ENCODE measurements around the gene SLC46A3. TPM values are rescaled to one million over a fixed set of nuclear protein-coding genes. Genes with fewer than 3 reads are reported as not detected.

Gene SLC46A3
- total RNA-seq, 1 donor from 2014 or later, result 6.1 TPM

DNA sequence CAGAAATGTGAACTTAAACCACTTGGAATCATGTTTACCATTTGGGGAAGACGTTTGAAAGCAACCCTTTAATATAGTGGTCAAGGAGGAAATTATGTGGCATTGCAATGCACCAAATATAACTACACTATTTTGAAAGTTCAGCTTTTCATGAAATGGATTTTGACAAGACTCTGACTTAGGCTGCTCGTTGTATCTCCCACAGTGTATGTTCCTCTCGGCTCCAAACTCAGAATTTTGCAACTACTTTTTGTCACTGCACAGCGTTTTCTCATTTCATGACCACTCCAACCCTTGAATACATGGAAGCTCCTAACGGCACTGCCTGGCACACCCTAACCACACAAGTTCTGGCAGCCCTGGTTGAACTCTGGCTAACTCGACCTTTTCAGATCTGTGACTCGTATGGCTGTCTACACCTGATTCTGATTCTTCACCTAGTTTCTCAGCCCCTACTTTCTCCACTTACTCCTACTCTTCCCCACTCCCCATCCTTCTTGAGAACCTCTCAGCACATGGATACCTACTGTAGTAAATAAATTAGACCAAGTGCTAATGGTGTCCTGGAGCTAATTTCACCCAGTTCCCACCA lies 66.9 kb downstream of the SLC46A3 start:
- Mint-ChIP-seq H3K4me1 (ENCODE audit: low read depth, unreplicated experiment) (peaks cover 15% of the 10 kb centered on the region), H3K9me3 (ENCODE audit: unreplicated experiment) (no peaks in the 10 kb centered on the region), H3K36me3 (ENCODE audit: low read depth, unreplicated experiment) (no peaks in the 10 kb centered on the region), H3K27ac (ENCODE audit: unreplicated experiment) (no peak overlapping the region), H3K27me3 (ENCODE audit: low read depth, unreplicated experiment) (no peaks in the 10 kb centered on the region), H3K4me3 (ENCODE audit: unreplicated experiment) (no peak overlapping the region)
- no peaks in the 10 kb centered on the region for H3K4me1 ChIP-seq (ENCODE audit: insufficient read depth, low read length)
- H3K4me3 ChIP-seq (ENCODE audit: insufficient read depth, low read depth, low read length), result no peak overlapping the region
- H3K27me3 ChIP-seq (ENCODE audit: insufficient read depth, low read length), result no peaks in the 10 kb centered on the region
- no peak overlapping the region for H3K4me2 ChIP-seq (ENCODE audit: low read length)
- H3K79me2 ChIP-seq (ENCODE audit: insufficient read depth, low read length), result peaks cover 28% of the 10 kb centered on the region
- TF ChIP-seq, protein P1, sequence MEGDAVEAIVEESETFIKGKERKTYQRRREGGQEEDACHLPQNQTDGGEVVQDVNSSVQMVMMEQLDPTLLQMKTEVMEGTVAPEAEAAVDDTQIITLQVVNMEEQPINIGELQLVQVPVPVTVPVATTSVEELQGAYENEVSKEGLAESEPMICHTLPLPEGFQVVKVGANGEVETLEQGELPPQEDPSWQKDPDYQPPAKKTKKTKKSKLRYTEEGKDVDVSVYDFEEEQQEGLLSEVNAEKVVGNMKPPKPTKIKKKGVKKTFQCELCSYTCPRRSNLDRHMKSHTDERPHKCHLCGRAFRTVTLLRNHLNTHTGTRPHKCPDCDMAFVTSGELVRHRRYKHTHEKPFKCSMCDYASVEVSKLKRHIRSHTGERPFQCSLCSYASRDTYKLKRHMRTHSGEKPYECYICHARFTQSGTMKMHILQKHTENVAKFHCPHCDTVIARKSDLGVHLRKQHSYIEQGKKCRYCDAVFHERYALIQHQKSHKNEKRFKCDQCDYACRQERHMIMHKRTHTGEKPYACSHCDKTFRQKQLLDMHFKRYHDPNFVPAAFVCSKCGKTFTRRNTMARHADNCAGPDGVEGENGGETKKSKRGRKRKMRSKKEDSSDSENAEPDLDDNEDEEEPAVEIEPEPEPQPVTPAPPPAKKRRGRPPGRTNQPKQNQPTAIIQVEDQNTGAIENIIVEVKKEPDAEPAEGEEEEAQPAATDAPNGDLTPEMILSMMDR (IDR thresholded peaks at IDR 0.05; ENCODE audit: insufficient read depth, low read depth, low read length), result no peak
- no peak for TF ChIP-seq EZH2 (IDR thresholded peaks at IDR 0.05; ENCODE audit: insufficient read depth, low read length)
- no peak overlapping the region for H3K27ac ChIP-seq (ENCODE audit: low read depth, low read length)
- H3K9me3 ChIP-seq (ENCODE audit: insufficient read depth, low read depth, low read length), result no peaks in the 10 kb centered on the region
- H4K20me1 ChIP-seq (ENCODE audit: insufficient read depth, low read length), result no peaks in the 10 kb centered on the region
- no peaks in the 10 kb centered on the region for H3K36me3 ChIP-seq (ENCODE audit: insufficient read depth, low read length)
- no peak overlapping the region for H2AFZ ChIP-seq (ENCODE audit: low read depth, low read length)
- FAIRE-seq (no peak), DNase-seq (ENCODE audit: low read depth) (no peak)
- H3K9ac ChIP-seq (ENCODE audit: low read length), result no peak overlapping the region

DNA sequence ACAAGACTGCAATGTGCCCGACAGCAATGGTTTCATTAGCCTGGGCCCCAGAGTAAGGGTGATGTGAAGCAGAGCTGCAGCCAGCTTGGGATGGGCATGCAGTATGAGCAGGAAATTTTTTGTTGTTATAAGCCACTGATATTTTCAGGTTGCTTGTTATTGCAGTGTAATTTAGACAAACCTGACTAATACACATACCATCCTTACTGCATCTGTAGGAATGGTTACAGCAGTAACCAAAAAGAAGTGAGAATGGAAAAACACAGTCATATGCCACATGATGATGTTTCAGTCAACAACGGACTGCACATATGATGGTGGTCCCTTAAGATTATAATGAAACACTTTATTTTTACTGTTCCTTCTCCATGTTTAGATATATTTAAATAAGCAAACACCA lies 68.5 kb downstream of the SLC46A3 start:
- TF ChIP-seq, protein P1 (IDR thresholded peaks at IDR 0.05; ENCODE audit: insufficient read depth, low read depth, low read length), result no peak
- TF ChIP-seq EZH2 (IDR thresholded peaks at IDR 0.05; ENCODE audit: insufficient read depth, low read length), result no peak

More for the DNA sequence above, 68.5 kb downstream of the SLC46A3 start:
- no peak overlapping the region for H2AFZ ChIP-seq (ENCODE audit: low read depth, low read length)
- H3K4me1 ChIP-seq (ENCODE audit: insufficient read depth, low read length), result no peaks in the 10 kb centered on the region
- Mint-ChIP-seq H3K27me3 (ENCODE audit: low read depth, unreplicated experiment) (no peaks in the 10 kb centered on the region), H3K4me3 (ENCODE audit: unreplicated experiment) (no peak overlapping the region), H3K9me3 (ENCODE audit: unreplicated experiment) (no peaks in the 10 kb centered on the region), H3K4me1 (ENCODE audit: low read depth, unreplicated experiment) (peaks cover 3% of the 10 kb centered on the region), H3K36me3 (ENCODE audit: low read depth, unreplicated experiment) (no peaks in the 10 kb centered on the region), H3K27ac (ENCODE audit: unreplicated experiment) (no peak overlapping the region)
- no peaks in the 10 kb centered on the region for H4K20me1 ChIP-seq (ENCODE audit: insufficient read depth, low read length)
- no peaks in the 10 kb centered on the region for H3K36me3 ChIP-seq (ENCODE audit: insufficient read depth, low read length)
- peaks cover 14% of the 10 kb centered on the region for H3K79me2 ChIP-seq (ENCODE audit: insufficient read depth, low read length)
- H3K9me3 ChIP-seq (ENCODE audit: insufficient read depth, low read depth, low read length), result no peaks in the 10 kb centered on the region
- FAIRE-seq (no peak), DNase-seq (ENCODE audit: low read depth) (no peak)
- no peak overlapping the region for H3K9ac ChIP-seq (ENCODE audit: low read length)
- H3K4me3 ChIP-seq (ENCODE audit: insufficient read depth, low read depth, low read length), result no peak overlapping the region
- H3K27ac ChIP-seq (ENCODE audit: low read depth, low read length), result peak overlapping the region; percentile 11
- H3K27me3 ChIP-seq (ENCODE audit: insufficient read depth, low read length), result no peaks in the 10 kb centered on the region
- H3K4me2 ChIP-seq (ENCODE audit: low read length), result no peak overlapping the region

Other genes with a start within 250 kb of the SLC46A3 start
- gene FLT1, start 223.8 kb downstream of the SLC46A3 start, total RNA-seq, result 7.3 and 10.0 TPM in 2 replicates
- gene POMP, start 59.8 kb downstream of the SLC46A3 start, total RNA-seq, result 125 and 131 TPM in 2 replicates
- gene MTUS2, start 101.4 kb upstream of the SLC46A3 start, total RNA-seq, result 0.12 and 0.50 TPM in 2 replicates